ENCODE data around the gene TBC1D16.
"Not testable (repeated sequence)": the region's sequence is repeated elsewhere in the genome, so short reads cannot be mapped to it uniquely, and the experiment has no call there.

Gene TBC1D16

GRCh38 chr17:80051681-80052080, 16.0 kb upstream of the TBC1D16 start:
- no peak for DNase-seq (ENCODE audit: low read depth in 2 of 2)

GRCh38 chr17:80050706-80051105, 15.0 kb upstream of the TBC1D16 start:
- no peak for DNase-seq (ENCODE audit: low read depth in 2 of 2)

- no peak for DNase-seq (ENCODE audit: low read depth in 2 of 2)
These were observed 14.3 kb upstream of the TBC1D16 start for GRCh38 chr17:80049986-80050385.

- DNase-seq (ENCODE audit: low read depth in 2 of 2), result no peak
These were observed 11.5 kb upstream of the TBC1D16 start for GRCh38 chr17:80047176-80047575.

- not testable (repeated sequence) for DNase-seq (ENCODE audit: low read depth in 2 of 2)
These were observed 11.0 kb upstream of the TBC1D16 start for GRCh38 chr17:80046709-80047108.

- DNase-seq (ENCODE audit: low read depth in 2 of 2), result no peak
These were observed 10.0 kb upstream of the TBC1D16 start for GRCh38 chr17:80045703-80046102.

GRCh38 chr17:80043963-80044362, 8.3 kb upstream of the TBC1D16 start:
- no peak for DNase-seq (ENCODE audit: low read depth in 2 of 2)

- DNase-seq (ENCODE audit: low read depth in 2 of 2), result no peak
These were observed 1.2 kb upstream of the TBC1D16 start for GRCh38 chr17:80036715-80037477.

GRCh38 chr17:80035937-80036714, 454 bp upstream of the TBC1D16 start, which contains the start of gene CCDC40:
Gene CCDC40, plus strand, starts transcription at chr17:80036642. Its CDS starts 21 bp downstream, at chr17:80036663.
- peak; percentile 40 to 42 for DNase-seq (ENCODE audit: low read depth in 2 of 2)

- DNase-seq (ENCODE audit: low read depth in 2 of 2), result no peak
These were observed 633 bp downstream of the TBC1D16 start for GRCh38 chr17:80034791-80035686.

- DNase-seq (ENCODE audit: low read depth in 2 of 2), result no peak
These were observed 1.8 kb downstream of the TBC1D16 start for GRCh38 chr17:80033840-80034239.

- no peak for DNase-seq (ENCODE audit: low read depth in 2 of 2)
These were observed 3.0 kb downstream of the TBC1D16 start for GRCh38 chr17:80032614-80033171.

- DNase-seq (ENCODE audit: low read depth in 2 of 2), result no peak
These were observed 3.8 kb downstream of the TBC1D16 start for GRCh38 chr17:80031691-80032430.

- DNase-seq (ENCODE audit: low read depth in 2 of 2), result no peak
These were observed 4.8 kb downstream of the TBC1D16 start for GRCh38 chr17:80030730-80031410.

- DNase-seq (ENCODE audit: low read depth in 2 of 2), result peak; percentile 59 to 63
These were observed 6.3 kb downstream of the TBC1D16 start for GRCh38 chr17:80029258-80029974.

GRCh38 chr17:80028030-80028429, 7.6 kb downstream of the TBC1D16 start:
- no peak for DNase-seq (ENCODE audit: low read depth in 2 of 2)

- no peak for DNase-seq (ENCODE audit: low read depth in 2 of 2)
These were observed 8.6 kb downstream of the TBC1D16 start for GRCh38 chr17:80027043-80027435.

- no peak for DNase-seq (ENCODE audit: low read depth in 2 of 2)
These were observed 9.2 kb downstream of the TBC1D16 start for GRCh38 chr17:80026359-80027042.

- no peak for DNase-seq (ENCODE audit: low read depth in 2 of 2)
These were observed 9.9 kb downstream of the TBC1D16 start for GRCh38 chr17:80025796-80026195.
